ENCODE results near the gene ERMN.

ERMN gene

GRCh38 chr2:157327621-157328500 lies 2.2 kb upstream of the ERMN start:
- DNase-seq = peak; percentile 93

GRCh38 chr2:157327200-157327599 lies 1.6 kb upstream of the ERMN start:
- DNase-seq = no peak

- no peak for DNase-seq
Observed at GRCh38 chr2:157326698-157327097, 1.1 kb upstream of the ERMN start.

GRCh38 chr2:157324331-157324843 lies 1.2 kb downstream of the ERMN start:
- DNase-seq = no peak

- DNase-seq = no peak
Observed at GRCh38 chr2:157322432-157322831, 3.2 kb downstream of the ERMN start.

GRCh38 chr2:157321466-157321865 lies 4.2 kb downstream of the ERMN start:
- no peak for DNase-seq

GRCh38 chr2:157320409-157320808 lies 5.2 kb downstream of the ERMN start:
- DNase-seq = no peak

- DNase-seq = no peak
Observed at GRCh38 chr2:157319795-157320194, 5.8 kb downstream of the ERMN start.

GRCh38 chr2:157318884-157319283 lies 6.7 kb downstream of the ERMN start:
- DNase-seq = no peak

GRCh38 chr2:157315901-157316300 lies 9.7 kb downstream of the ERMN start:
- DNase-seq = no peak

- DNase-seq = no peak
Observed at GRCh38 chr2:157312866-157313486, 12.6 kb downstream of the ERMN start.

- DNase-seq = no peak
Observed at GRCh38 chr2:157311706-157312105, 13.9 kb downstream of the ERMN start.

GRCh38 chr2:157309878-157310277 lies 15.7 kb downstream of the ERMN start:
- no peak for DNase-seq

- DNase-seq = no peak
Observed at GRCh38 chr2:157307021-157307420, 18.6 kb downstream of the ERMN start.

- no peak for DNase-seq
Observed at GRCh38 chr2:157305723-157306110, 19.9 kb downstream of the ERMN start.

GRCh38 chr2:157304811-157305722 lies 20.6 kb downstream of the ERMN start:
- DNase-seq = no peak

- DNase-seq = no peak
Observed at GRCh38 chr2:157303612-157304011, 22.0 kb downstream of the ERMN start.

GRCh38 chr2:157302492-157303099 lies 23.0 kb downstream of the ERMN start:
- DNase-seq = no peak

- no peak for DNase-seq
Observed at GRCh38 chr2:157301307-157301706, 24.3 kb downstream of the ERMN start.

- no peak for DNase-seq
Observed at GRCh38 chr2:157296958-157297357, 28.7 kb downstream of the ERMN start.

GRCh38 chr2:157296490-157296889 lies 29.1 kb downstream of the ERMN start:
- no peak for DNase-seq

GRCh38 chr2:157292853-157293252 lies 32.8 kb downstream of the ERMN start:
- no peak for DNase-seq

- DNase-seq = no peak
Observed at GRCh38 chr2:157291018-157291417, 34.6 kb downstream of the ERMN start.
